HepG2 (cell line): ENCODE measurements around the gene PPP1R27. TPM values are rescaled to one million over a fixed set of nuclear protein-coding genes. Genes with fewer than 3 reads are reported as not detected.

Source experiments
- BCL3 ChIP-seq: sonication (generic); formaldehyde crosslinking; IDR thresholded peaks from 2 replicates; pipeline ENCODE4 v1.5.1; 2020; ENCODE audit warnings: mild to moderate bottlenecking, missing genetic modification reagents, moderate library complexity
- HES4 ChIP-seq: sonication (generic); formaldehyde crosslinking; IDR thresholded peaks from 2 replicates; pipeline ENCODE4 v1.9.0; 2021; ENCODE audit warnings: mild to moderate bottlenecking, missing genetic modification reagents, borderline replicate concordance
- HNRNPL ChIP-seq: fragments of 200-400 bp; formaldehyde crosslinking; IDR thresholded peaks from 2 replicates; pipeline ENCODE4 v1.6.1; 2017; ENCODE audit warnings: mild to moderate bottlenecking, low read depth, low read length
- MXI1 ChIP-seq: IDR thresholded peaks from 3 replicates; pipeline ENCODE4 v1.6.1; 2012; ENCODE audit warnings: low read depth, low read length, inconsistent platforms, borderline replicate concordance
- RAD51 ChIP-seq: fragments of 450-650 bp; IDR thresholded peaks from 2 replicates; pipeline ENCODE4 v1.6.1; 2016; ENCODE audit warnings: borderline replicate concordance
- RNF2 ChIP-seq: fragments of 450-650 bp; conservative IDR thresholded peaks from 2 replicates; pipeline ENCODE4 v1.6.1; 2016; ENCODE audit warnings: low read depth
- THYN1 ChIP-seq: sonication (generic); formaldehyde crosslinking; IDR thresholded peaks from 2 replicates; pipeline ENCODE4 v1.8.1; 2023; ENCODE audit warnings: low read depth, mild to moderate bottlenecking, moderate library complexity, missing genetic modification reagents, borderline replicate concordance
- ZBTB2 ChIP-seq: sonication (generic); formaldehyde crosslinking; IDR thresholded peaks from 2 replicates; pipeline ENCODE4 v1.8.0; 2022; ENCODE audit warnings: low read depth, missing genetic modification reagents
- ZC3H4 ChIP-seq: sonication (generic); formaldehyde crosslinking; IDR thresholded peaks from 2 replicates; pipeline ENCODE4 v1.4.0; 2020; ENCODE audit warnings: missing genetic modification reagents, borderline replicate concordance
- ZNF503 ChIP-seq: sonication (generic); formaldehyde crosslinking; IDR thresholded peaks from 2 replicates; pipeline ENCODE4 v1.4.0; 2020; ENCODE audit warnings: missing genetic modification reagents
- ZNF792 ChIP-seq: IDR thresholded peaks from 2 replicates; pipeline ENCODE4 v1.6.1; 2016
- polyA plus RNA-seq, 8 experiments: library from polyadenylated mRNA; depleted of rRNA in 3 of 8; stranded (reverse) in 7 of 8; unstranded in 1 of 8; fragments of >200 nt; fragmentation: Illumina TruSeq in 4 of 8; extraction: Trizol in 4 of 8; gene quantifications; 2 replicates each; pipeline versions ENCODE4 v1.2.1 to v1.2.3, GENCODE V29; 2011 to 2016; ENCODE audit warnings: low read depth in 4 of 8, missing spikeins in 1 of 8, mixed read lengths in 1 of 8; ENCODE audit not compliant: insufficient read depth in 1 of 8
- total RNA-seq, 5 experiments: library from RNA; depleted of rRNA; stranded (reverse); fragments of >200 nt; fragmentation: Illumina TruSeq; extraction: Trizol; gene quantifications; 2 replicates each; pipeline ENCODE4 v1.2.3, GENCODE V29; 2016; ENCODE audit warnings: low read depth in 1 of 5
- TF ChIP-seq, protein P1 (sequence below): sonication (generic); formaldehyde crosslinking; IDR thresholded peaks from 2 replicates; pipeline ENCODE4 v1.4.0; 2020; ENCODE audit warnings: missing genetic modification reagents, borderline replicate concordance
- TF ChIP-seq, protein P2 (sequence below): sonication (generic); formaldehyde crosslinking; IDR thresholded peaks from 2 replicates; pipeline ENCODE4 v1.4.0; 2020; ENCODE audit warnings: mild to moderate bottlenecking, missing genetic modification reagents
- TF ChIP-seq, protein P3 (sequence below): IDR thresholded peaks from 2 replicates; pipeline ENCODE4 v1.6.1; 2016
- TF ChIP-seq, protein P4 (sequence below): sonication (generic); formaldehyde crosslinking; IDR thresholded peaks from 2 replicates; pipeline ENCODE4 v1.4.0; 2020; ENCODE audit warnings: missing genetic modification reagents, borderline replicate concordance

Gene PPP1R27
- total and polyA plus RNA-seq, 2 of the 13 experiments (the other 11 are each of a cell fraction or from before 2014, with no cell fraction given) = 0.17 to 1.00 TPM

DNA sequence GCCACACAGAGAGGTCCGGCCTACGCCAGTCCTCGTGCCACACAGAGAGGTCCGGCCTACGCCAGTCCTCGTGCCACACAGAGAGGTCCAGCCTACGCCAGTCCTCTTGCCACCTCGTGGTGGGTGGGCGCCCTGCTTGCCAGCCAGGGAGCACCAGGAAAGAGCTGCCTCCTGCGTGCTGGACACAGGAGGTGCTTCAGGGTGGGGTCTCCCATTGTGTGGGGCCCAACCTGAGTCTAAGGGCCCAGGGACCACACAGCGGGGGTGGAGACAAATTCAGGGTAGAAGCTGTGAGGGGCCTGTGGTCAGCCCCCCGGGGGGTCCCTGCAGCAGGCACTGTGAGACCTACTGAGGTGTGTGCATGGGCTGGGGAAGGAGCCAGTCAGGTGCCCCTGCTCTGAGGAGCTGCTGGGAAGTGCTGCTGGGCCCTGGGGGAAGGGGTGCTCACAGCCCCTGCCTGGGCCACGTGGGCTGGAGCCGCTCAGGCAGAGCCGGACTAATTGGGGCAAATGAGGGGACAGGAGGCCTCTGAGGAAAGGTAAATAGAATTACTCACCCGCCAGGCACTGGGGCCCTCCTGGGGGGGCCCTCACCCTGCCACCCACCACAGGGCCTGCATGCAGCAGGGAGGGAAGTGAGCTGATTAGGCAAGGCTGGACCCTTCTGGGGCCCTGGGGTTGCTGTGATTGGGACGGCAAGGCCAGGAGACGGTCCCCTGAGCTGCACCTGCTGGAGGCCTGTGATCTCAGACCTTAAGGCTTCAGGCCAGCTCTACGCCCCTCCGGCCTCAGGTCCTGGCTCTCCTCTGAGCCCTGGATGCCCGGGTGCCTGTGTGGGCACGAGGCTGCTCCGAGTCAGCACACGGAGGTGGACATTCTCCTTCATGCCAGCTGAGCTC lies 19.9 kb downstream of the PPP1R27 start (continued):
- TF ChIP-seq, protein P1, sequence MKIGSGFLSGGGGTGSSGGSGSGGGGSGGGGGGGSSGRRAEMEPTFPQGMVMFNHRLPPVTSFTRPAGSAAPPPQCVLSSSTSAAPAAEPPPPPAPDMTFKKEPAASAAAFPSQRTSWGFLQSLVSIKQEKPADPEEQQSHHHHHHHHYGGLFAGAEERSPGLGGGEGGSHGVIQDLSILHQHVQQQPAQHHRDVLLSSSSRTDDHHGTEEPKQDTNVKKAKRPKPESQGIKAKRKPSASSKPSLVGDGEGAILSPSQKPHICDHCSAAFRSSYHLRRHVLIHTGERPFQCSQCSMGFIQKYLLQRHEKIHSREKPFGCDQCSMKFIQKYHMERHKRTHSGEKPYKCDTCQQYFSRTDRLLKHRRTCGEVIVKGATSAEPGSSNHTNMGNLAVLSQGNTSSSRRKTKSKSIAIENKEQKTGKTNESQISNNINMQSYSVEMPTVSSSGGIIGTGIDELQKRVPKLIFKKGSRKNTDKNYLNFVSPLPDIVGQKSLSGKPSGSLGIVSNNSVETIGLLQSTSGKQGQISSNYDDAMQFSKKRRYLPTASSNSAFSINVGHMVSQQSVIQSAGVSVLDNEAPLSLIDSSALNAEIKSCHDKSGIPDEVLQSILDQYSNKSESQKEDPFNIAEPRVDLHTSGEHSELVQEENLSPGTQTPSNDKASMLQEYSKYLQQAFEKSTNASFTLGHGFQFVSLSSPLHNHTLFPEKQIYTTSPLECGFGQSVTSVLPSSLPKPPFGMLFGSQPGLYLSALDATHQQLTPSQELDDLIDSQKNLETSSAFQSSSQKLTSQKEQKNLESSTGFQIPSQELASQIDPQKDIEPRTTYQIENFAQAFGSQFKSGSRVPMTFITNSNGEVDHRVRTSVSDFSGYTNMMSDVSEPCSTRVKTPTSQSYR (CRISPR knock-in tag) = peak; percentile 20; the same call in 1 of the 2 replicates
- TF ChIP-seq HES4 (CRISPR knock-in tag) (no peak), ZBTB2 (CRISPR knock-in tag) (no peak), HNRNPL (peak; percentile 86; the same call in 1 of the 2 replicates), THYN1 (CRISPR knock-in tag) (no peak), RAD51 (no peak; the same call in 1 of the 2 replicates), ZNF503 (CRISPR knock-in tag) (no peak), ZC3H4 (no peak), RNF2 (peak; percentile 79; the same call in 1 of the 2 replicates), ZNF792 (CRISPR knock-in tag) (0 out of 2 replicates have a peak, but pooled peaks have one; percentile 21), BCL3 (CRISPR knock-in tag) (0 out of 2 replicates have a peak, but pooled peaks have one; percentile 0), MXI1 (peak; percentile 80; the same call in 1 of the 3 replicates)
- TF ChIP-seq, protein P2, sequence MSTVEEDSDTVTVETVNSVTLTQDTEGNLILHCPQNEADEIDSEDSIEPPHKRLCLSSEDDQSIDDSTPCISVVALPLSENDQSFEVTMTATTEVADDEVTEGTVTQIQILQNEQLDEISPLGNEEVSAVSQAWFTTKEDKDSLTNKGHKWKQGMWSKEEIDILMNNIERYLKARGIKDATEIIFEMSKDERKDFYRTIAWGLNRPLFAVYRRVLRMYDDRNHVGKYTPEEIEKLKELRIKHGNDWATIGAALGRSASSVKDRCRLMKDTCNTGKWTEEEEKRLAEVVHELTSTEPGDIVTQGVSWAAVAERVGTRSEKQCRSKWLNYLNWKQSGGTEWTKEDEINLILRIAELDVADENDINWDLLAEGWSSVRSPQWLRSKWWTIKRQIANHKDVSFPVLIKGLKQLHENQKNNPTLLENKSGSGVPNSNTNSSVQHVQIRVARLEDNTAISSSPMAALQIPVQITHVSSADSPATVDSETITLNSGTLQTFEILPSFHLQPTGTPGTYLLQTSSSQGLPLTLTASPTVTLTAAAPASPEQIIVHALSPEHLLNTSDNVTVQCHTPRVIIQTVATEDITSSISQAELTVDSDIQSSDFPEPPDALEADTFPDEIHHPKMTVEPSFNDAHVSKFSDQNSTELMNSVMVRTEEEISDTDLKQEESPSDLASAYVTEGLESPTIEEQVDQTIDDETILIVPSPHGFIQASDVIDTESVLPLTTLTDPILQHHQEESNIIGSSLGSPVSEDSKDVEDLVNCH (CRISPR knock-in tag) = no peak
- TF ChIP-seq, protein P3, sequence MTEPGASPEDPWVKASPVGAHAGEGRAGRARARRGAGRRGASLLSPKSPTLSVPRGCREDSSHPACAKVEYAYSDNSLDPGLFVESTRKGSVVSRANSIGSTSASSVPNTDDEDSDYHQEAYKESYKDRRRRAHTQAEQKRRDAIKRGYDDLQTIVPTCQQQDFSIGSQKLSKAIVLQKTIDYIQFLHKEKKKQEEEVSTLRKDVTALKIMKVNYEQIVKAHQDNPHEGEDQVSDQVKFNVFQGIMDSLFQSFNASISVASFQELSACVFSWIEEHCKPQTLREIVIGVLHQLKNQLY (CRISPR knock-in tag) = no peak
- TF ChIP-seq, protein P4, sequence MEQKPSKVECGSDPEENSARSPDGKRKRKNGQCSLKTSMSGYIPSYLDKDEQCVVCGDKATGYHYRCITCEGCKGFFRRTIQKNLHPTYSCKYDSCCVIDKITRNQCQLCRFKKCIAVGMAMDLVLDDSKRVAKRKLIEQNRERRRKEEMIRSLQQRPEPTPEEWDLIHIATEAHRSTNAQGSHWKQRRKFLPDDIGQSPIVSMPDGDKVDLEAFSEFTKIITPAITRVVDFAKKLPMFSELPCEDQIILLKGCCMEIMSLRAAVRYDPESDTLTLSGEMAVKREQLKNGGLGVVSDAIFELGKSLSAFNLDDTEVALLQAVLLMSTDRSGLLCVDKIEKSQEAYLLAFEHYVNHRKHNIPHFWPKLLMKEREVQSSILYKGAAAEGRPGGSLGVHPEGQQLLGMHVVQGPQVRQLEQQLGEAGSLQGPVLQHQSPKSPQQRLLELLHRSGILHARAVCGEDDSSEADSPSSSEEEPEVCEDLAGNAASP (CRISPR knock-in tag) = peak; percentile 65; the same call in 1 of the 2 replicates
